HCT116 (cell line): Measurements from ENCODE around the gene FHIT.

Experiments used
- CTCF ChIP-seq, 3 experiments: fragments of 200-600 bp in 1 of 3; sonication (generic) in 1 of 3; IDR thresholded peaks in 2 of 3; conservative IDR thresholded peaks in 1 of 3; 2 replicates each; pipeline ENCODE4 v1.5.1; 2012 to 2017; ENCODE audit warnings: low read depth in 2 of 3, low read length in 2 of 3, antibody characterized with exemption in 1 of 3, borderline replicate concordance in 1 of 3, control low read depth in 1 of 3, mild to moderate bottlenecking in 1 of 3, mixed read lengths in 1 of 3, mixed run types in 1 of 3, moderate library complexity in 1 of 3; ENCODE audit not compliant: insufficient read depth in 1 of 3
- EZH2phosphoT487 ChIP-seq: fragments of 200-600 bp; IDR thresholded peaks from 2 replicates; pipeline ENCODE4 v1.6.1; 2018; ENCODE audit warnings: antibody characterized with exemption, borderline replicate concordance
- POLR2A ChIP-seq: IDR thresholded peaks from 2 replicates; pipeline ENCODE4 v1.7.0; 2011; ENCODE audit warnings: borderline replicate concordance; ENCODE audit not compliant: insufficient read depth, insufficient read length; ENCODE audit errors: extremely low read depth
- POLR2AphosphoS5 ChIP-seq: IDR thresholded peaks from 2 replicates; pipeline ENCODE4 v1.6.1; 2011; ENCODE audit warnings: mild to moderate bottlenecking, low read depth, low read length, moderate library complexity
- YY1 ChIP-seq: IDR thresholded peaks from 2 replicates; pipeline ENCODE4 v1.6.1; 2011; ENCODE audit warnings: low read length, low read depth, moderate library complexity, mild to moderate bottlenecking; ENCODE audit not compliant: insufficient replicate concordance; ENCODE audit errors: extremely low read depth

DNA sequence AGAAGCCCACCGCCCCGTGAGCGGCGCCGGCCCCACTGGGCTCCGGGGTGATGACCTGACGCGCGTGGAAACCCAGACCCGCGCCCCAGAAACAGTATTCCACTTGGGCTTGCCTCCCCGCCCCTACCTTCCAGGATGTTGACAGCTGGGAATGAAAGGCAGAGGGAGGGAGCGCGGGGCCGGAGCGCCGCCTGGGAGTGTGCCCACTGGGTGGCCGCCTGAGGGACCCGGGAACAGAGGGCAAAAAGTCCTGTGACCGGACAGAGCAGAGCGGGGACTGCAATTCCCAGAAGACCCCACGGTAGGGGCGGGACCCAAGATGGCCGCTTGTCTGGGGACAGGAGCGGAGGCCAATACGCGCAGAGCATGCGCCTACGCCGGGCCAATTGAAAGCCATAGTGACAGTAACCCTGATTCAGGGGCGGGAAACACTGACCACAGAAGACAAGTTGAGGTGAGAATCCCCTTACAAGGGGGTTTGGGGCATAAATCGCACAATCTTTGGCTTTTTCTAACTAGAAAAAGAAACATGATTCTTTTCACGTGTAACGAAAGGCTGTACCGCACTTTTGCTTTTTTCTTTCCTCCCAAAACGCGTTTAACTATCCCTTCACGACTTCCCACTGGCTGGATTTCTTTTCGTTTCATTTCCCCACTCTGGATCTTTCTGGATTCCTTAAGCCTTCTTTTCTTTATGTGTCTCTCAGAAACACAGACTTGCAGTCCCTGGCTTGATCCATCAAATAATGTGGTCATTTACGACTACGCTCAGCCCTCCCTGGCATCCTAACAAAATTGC is at the start of gene FHIT:
- TF ChIP-seq POLR2A (no peak), CTCF (IDR thresholded peaks at IDR 0.05 in 2 of 3, conservative IDR thresholded peaks at IDR 0.05 in 1 of 3; ENCODE audit: borderline replicate concordance in 1 of 3, insufficient read depth in 1 of 3, low read depth in 2 of 3, low read length in 2 of 3) (no peak), POLR2AphosphoS5 (peak; percentile 74), EZH2phosphoT487 (no peak), YY1 (peak; percentile 99)
